ENCODE data around the gene HBG2.
"Not testable (repeated sequence)": the region's sequence is repeated elsewhere in the genome, so short reads cannot be mapped to it uniquely, and the experiment has no call there.

Gene HBG2

GRCh38 chr11:5254646-5255413, at the start of gene HBG2:
Gene HBG2, minus strand, starts transcription at chr11:5254781. Its CDS starts 53 bp downstream, at chr11:5254728.
- not testable (repeated sequence) for H3K27ac ChIP-seq (ENCODE audit: low read depth, low read length); H3K4me3 ChIP-seq (ENCODE audit: low read depth, low read length); H3K36me3 ChIP-seq (ENCODE audit: insufficient read depth, low read length); H3K4me1 ChIP-seq (ENCODE audit: control insufficient read depth, insufficient read depth, low read length, unreplicated experiment); H2AFZ ChIP-seq (ENCODE audit: low read length, unreplicated experiment); H3K79me2 ChIP-seq (ENCODE audit: control insufficient read depth, insufficient read depth, low read length, unreplicated experiment)
- H3K27me3 ChIP-seq (ENCODE audit: insufficient read depth, low read length) = peaks cover 15% of the 10 kb centered on the region

GRCh38 chr11:5304046-5304445, 49.5 kb upstream of the HBG2 start:
- no peaks in the 10 kb centered on the region for H3K27me3 ChIP-seq (ENCODE audit: insufficient read depth, low read length)
- H3K4me1 ChIP-seq (ENCODE audit: control insufficient read depth, insufficient read depth, low read length, unreplicated experiment) = no peaks in the 10 kb centered on the region
- H3K4me3 ChIP-seq (ENCODE audit: low read depth, low read length) = no peak overlapping the region
- H3K36me3 ChIP-seq (ENCODE audit: insufficient read depth, low read length) = no peaks in the 10 kb centered on the region
- no peak overlapping the region for H2AFZ ChIP-seq (ENCODE audit: low read length, unreplicated experiment)
- H3K27ac ChIP-seq (ENCODE audit: low read depth, low read length) = no peak overlapping the region
- no peaks in the 10 kb centered on the region for H3K79me2 ChIP-seq (ENCODE audit: control insufficient read depth, insufficient read depth, low read length, unreplicated experiment)

- H2AFZ ChIP-seq (ENCODE audit: low read length, unreplicated experiment) = no peak overlapping the region
- no peaks in the 10 kb centered on the region for H3K4me1 ChIP-seq (ENCODE audit: control insufficient read depth, insufficient read depth, low read length, unreplicated experiment)
Measured at GRCh38 chr11:5303626-5304025, 49.0 kb upstream of the HBG2 start.

GRCh38 chr11:5301846-5302245, 47.3 kb upstream of the HBG2 start, which contains the start of gene OR51B4:
Gene OR51B4, minus strand, starts transcription at chr11:5301946. Its CDS starts 0 bp downstream, at chr11:5301946.
- no peaks in the 10 kb centered on the region for H3K27me3 ChIP-seq (ENCODE audit: insufficient read depth, low read length)
- H3K27ac ChIP-seq (ENCODE audit: low read depth, low read length) = no peak within 1 kb of the TSS
- no peak within 1 kb of the TSS for H3K4me3 ChIP-seq (ENCODE audit: low read depth, low read length)
- H3K79me2 ChIP-seq (ENCODE audit: control insufficient read depth, insufficient read depth, low read length, unreplicated experiment) = no peaks in the 10 kb centered on the region
- H3K4me1 ChIP-seq (ENCODE audit: control insufficient read depth, insufficient read depth, low read length, unreplicated experiment) = peaks cover 5% of the 10 kb centered on the region
- H2AFZ ChIP-seq (ENCODE audit: low read length, unreplicated experiment) = no peak within 1 kb of the TSS
- no peaks in the 10 kb centered on the region for H3K36me3 ChIP-seq (ENCODE audit: insufficient read depth, low read length)

More at GRCh38 chr11:5303626-5304025, 49.0 kb upstream of the HBG2 start:
- no peak overlapping the region for H3K27ac ChIP-seq (ENCODE audit: low read depth, low read length)
- no peaks in the 10 kb centered on the region for H3K79me2 ChIP-seq (ENCODE audit: control insufficient read depth, insufficient read depth, low read length, unreplicated experiment)
- no peaks in the 10 kb centered on the region for H3K27me3 ChIP-seq (ENCODE audit: insufficient read depth, low read length)
- no peak overlapping the region for H3K4me3 ChIP-seq (ENCODE audit: low read depth, low read length)
- H3K36me3 ChIP-seq (ENCODE audit: insufficient read depth, low read length) = no peaks in the 10 kb centered on the region

GRCh38 chr11:5300251-5300650, 45.7 kb upstream of the HBG2 start:
- Histone ChIP-seq H3K27me3 (ENCODE audit: insufficient read depth, low read length) (no peaks in the 10 kb centered on the region), H3K36me3 (ENCODE audit: insufficient read depth, low read length) (no peaks in the 10 kb centered on the region), H3K4me1 (ENCODE audit: control insufficient read depth, insufficient read depth, low read length, unreplicated experiment) (peaks cover 5% of the 10 kb centered on the region), H3K4me3 (ENCODE audit: low read depth, low read length) (no peak overlapping the region), H3K27ac (ENCODE audit: low read depth, low read length) (no peak overlapping the region), H2AFZ (ENCODE audit: low read length, unreplicated experiment) (no peak overlapping the region), H3K79me2 (ENCODE audit: control insufficient read depth, insufficient read depth, low read length, unreplicated experiment) (no peaks in the 10 kb centered on the region)

GRCh38 chr11:5298451-5298850, 43.9 kb upstream of the HBG2 start:
- Histone ChIP-seq H3K27me3 (ENCODE audit: insufficient read depth, low read length) (no peaks in the 10 kb centered on the region), H3K4me3 (ENCODE audit: low read depth, low read length) (no peak overlapping the region), H2AFZ (ENCODE audit: low read length, unreplicated experiment) (no peak overlapping the region), H3K36me3 (ENCODE audit: insufficient read depth, low read length) (no peaks in the 10 kb centered on the region), H3K4me1 (ENCODE audit: control insufficient read depth, insufficient read depth, low read length, unreplicated experiment) (peaks cover 5% of the 10 kb centered on the region), H3K79me2 (ENCODE audit: control insufficient read depth, insufficient read depth, low read length, unreplicated experiment) (no peaks in the 10 kb centered on the region), H3K27ac (ENCODE audit: low read depth, low read length) (no peak overlapping the region)

GRCh38 chr11:5297721-5298323, 43.2 kb upstream of the HBG2 start:
- H3K36me3 ChIP-seq (ENCODE audit: insufficient read depth, low read length) = no peaks in the 10 kb centered on the region
- H3K27me3 ChIP-seq (ENCODE audit: insufficient read depth, low read length) = no peaks in the 10 kb centered on the region
- peaks cover 6% of the 10 kb centered on the region for H3K4me1 ChIP-seq (ENCODE audit: control insufficient read depth, insufficient read depth, low read length, unreplicated experiment)
- H2AFZ ChIP-seq (ENCODE audit: low read length, unreplicated experiment) = no peak overlapping the region
- H3K79me2 ChIP-seq (ENCODE audit: control insufficient read depth, insufficient read depth, low read length, unreplicated experiment) = no peaks in the 10 kb centered on the region
- H3K27ac ChIP-seq (ENCODE audit: low read depth, low read length) = no peak overlapping the region
- H3K4me3 ChIP-seq (ENCODE audit: low read depth, low read length) = no peak overlapping the region

GRCh38 chr11:5294342-5294995, 39.9 kb upstream of the HBG2 start:
- not testable (repeated sequence) for H3K4me3 ChIP-seq (ENCODE audit: low read depth, low read length); H3K27me3 ChIP-seq (ENCODE audit: insufficient read depth, low read length); H3K79me2 ChIP-seq (ENCODE audit: control insufficient read depth, insufficient read depth, low read length, unreplicated experiment); H3K36me3 ChIP-seq (ENCODE audit: insufficient read depth, low read length); H3K27ac ChIP-seq (ENCODE audit: low read depth, low read length); H2AFZ ChIP-seq (ENCODE audit: low read length, unreplicated experiment)
- peaks cover 16% of the 10 kb centered on the region for H3K4me1 ChIP-seq (ENCODE audit: control insufficient read depth, insufficient read depth, low read length, unreplicated experiment)

GRCh38 chr11:5293028-5293427, 38.4 kb upstream of the HBG2 start:
- no peak overlapping the region for H3K4me3 ChIP-seq (ENCODE audit: low read depth, low read length)
- no peaks in the 10 kb centered on the region for H3K36me3 ChIP-seq (ENCODE audit: insufficient read depth, low read length)
- H3K4me1 ChIP-seq (ENCODE audit: control insufficient read depth, insufficient read depth, low read length, unreplicated experiment) = peaks cover 24% of the 10 kb centered on the region
- H3K79me2 ChIP-seq (ENCODE audit: control insufficient read depth, insufficient read depth, low read length, unreplicated experiment) = no peaks in the 10 kb centered on the region
- H3K27me3 ChIP-seq (ENCODE audit: insufficient read depth, low read length) = no peaks in the 10 kb centered on the region
- no peak overlapping the region for H2AFZ ChIP-seq (ENCODE audit: low read length, unreplicated experiment)
- no peak overlapping the region for H3K27ac ChIP-seq (ENCODE audit: low read depth, low read length)

- H3K27ac ChIP-seq (ENCODE audit: low read depth, low read length) = no peak overlapping the region
- H3K4me3 ChIP-seq (ENCODE audit: low read depth, low read length) = no peak overlapping the region
- peaks cover 18% of the 10 kb centered on the region for H3K4me1 ChIP-seq (ENCODE audit: control insufficient read depth, insufficient read depth, low read length, unreplicated experiment)
- H2AFZ ChIP-seq (ENCODE audit: low read length, unreplicated experiment) = no peak overlapping the region
- no peaks in the 10 kb centered on the region for H3K27me3 ChIP-seq (ENCODE audit: insufficient read depth, low read length)
- H3K36me3 ChIP-seq (ENCODE audit: insufficient read depth, low read length) = no peaks in the 10 kb centered on the region
- no peaks in the 10 kb centered on the region for H3K79me2 ChIP-seq (ENCODE audit: control insufficient read depth, insufficient read depth, low read length, unreplicated experiment)
Measured at GRCh38 chr11:5291207-5291838, 36.7 kb upstream of the HBG2 start.

Measured in ACC112 (cell line).